Measurements from ENCODE around the gene CCDC106. TPM values are rescaled to one million over a fixed set of nuclear protein-coding genes. Genes with fewer than 3 reads are reported as not detected.
A peak's percentile ranks its signal among the peaks of the same experiment; 100 is the strongest.

Gene CCDC106
- total RNA-seq, 1 experiment from 2014 or later, result 19.9 TPM

- Histone ChIP-seq H4K20me1 (ENCODE audit: control insufficient read depth, insufficient read depth, insufficient read length) (no peaks in the 10 kb centered on the region), H3K4me1 (ENCODE audit: insufficient read depth, low read length) (0 out of 2 replicates have a peak, but pooled peaks cover 2% of the 10 kb centered on the region), H2BK15ac (ENCODE audit: low read depth, low read length) (no peak overlapping the region), H4K91ac (ENCODE audit: insufficient read length, low read depth, low read length) (no peak overlapping the region), H3K79me2 (ENCODE audit: insufficient read depth, low read length) (peaks cover 15% of the 10 kb centered on the region; the same call in 1 of the 2 replicates), H2BK120ac (ENCODE audit: low read depth, low read length, poor library complexity, severe bottlenecking) (no peak overlapping the region), H3K23me2 (ENCODE audit: insufficient read length, low read depth, low read length, poor library complexity, severe bottlenecking) (peaks cover 36% of the 10 kb centered on the region), H2AFZ (ENCODE audit: low read length) (no peak overlapping the region), H3K23ac (ENCODE audit: insufficient read length, low read depth, low read length) (no peak overlapping the region), H2BK5ac (ENCODE audit: insufficient read length, low read length) (no peak overlapping the region), H3K79me1 (ENCODE audit: insufficient read depth, low read depth, low read length, poor library complexity, severe bottlenecking) (peaks cover 9% of the 10 kb centered on the region), H4K5ac (ENCODE audit: insufficient read length, low read depth, low read length) (no peak overlapping the region), H4K8ac (replicated peaks; ENCODE audit: insufficient read length, low read depth, low read length) (no peak overlapping the region), H3K27ac (ENCODE audit: insufficient read length, low read depth, low read length) (no peak overlapping the region), H3K56ac (ENCODE audit: insufficient read length, low read depth, low read length) (no peak overlapping the region), H2AK5ac (ENCODE audit: insufficient read length, low read length) (no peak overlapping the region), H3K14ac (ENCODE audit: insufficient read depth, low read length) (no peak overlapping the region), H2BK20ac (ENCODE audit: low read depth, low read length, poor library complexity, severe bottlenecking) (no peak overlapping the region), H3K9me3 (ENCODE audit: control insufficient read depth, low read depth, low read length) (no peaks in the 10 kb centered on the region), H3T11ph (ENCODE audit: low read length) (no peak overlapping the region), H3K18ac (ENCODE audit: insufficient read length, low read depth, low read length) (no peak overlapping the region), H3K4ac (ENCODE audit: low read depth, low read length) (no peak overlapping the region), H3K9ac (ENCODE audit: extremely low read depth, insufficient read length, low read length) (no peak overlapping the region), H3K4me2 (ENCODE audit: insufficient read depth, insufficient read length, low read length) (peak overlapping the region; percentile 58), H3K27me3 (ENCODE audit: insufficient read depth, low read length) (no peaks in the 10 kb centered on the region), H2BK12ac (ENCODE audit: insufficient read length, low read depth, low read length) (no peak overlapping the region)
- no peak; the same call in 2 of the 3 replicates for TF ChIP-seq CTCF (conservative IDR thresholded peaks at IDR 0.05)
- Mint-ChIP-seq H3K27me3 (ENCODE audit: low read depth) (peaks cover 3% of the 10 kb centered on the region; the same call in 1 of the 2 replicates), H3K9me3 (peaks cover 0 to 4% of the 10 kb centered on the region in 2 experiments; a peak in 3 of 5 replicates), H3K4me1 (peaks cover 30 to 46% of the 10 kb centered on the region in 2 experiments), H3K27ac (peak overlapping the region; percentile 47 to 94 (median 90); a peak in 4 of 7 replicates), H3K36me3 (ENCODE audit: insufficient read depth in 1 of 3, low read depth in 3 of 3) (peaks cover 17 to 24% (median 23%) of the 10 kb centered on the region in 3 experiments; a peak in 6 of 7 replicates), H3K4me3 (peak overlapping the region; percentile 80 to 97)
- no CpG with 5 or more reads among the region's 38 CpGs for WGBS (ENCODE audit: extremely low coverage, insufficient read length, low lambda C conversion rate)
- DNase-seq, result peak; percentile 80
Measured at GRCh38 chr19:55640043-55640576, 7.9 kb upstream of the CCDC106 start.

Data from H9 (cell line).